KMS-11 (cell line): ENCODE results near the gene VAX1.
A peak's percentile ranks its signal among the peaks of the same experiment; 100 is the strongest.

ENCODE experiments used
- H2AFZ ChIP-seq: fragments of 200-600 bp; sonication (generic); 2 replicates; pipeline ENCODE4 v1.6.1; 2016; ENCODE audit warnings: antibody characterized with exemption, mixed run types, low read depth
- H3K27ac ChIP-seq: fragments of 200-600 bp; sonication (generic); 2 replicates; pipeline ENCODE4 v1.6.1; 2016; ENCODE audit warnings: mild to moderate bottlenecking, mixed run types
- H3K27me3 ChIP-seq: fragments of 200-600 bp; sonication (generic); 2 replicates; pipeline ENCODE4 v1.6.1; 2017; ENCODE audit warnings: mild to moderate bottlenecking, low read depth, mixed run types, moderate library complexity; ENCODE audit not compliant: insufficient read depth
- H3K36me3 ChIP-seq: fragments of 200-600 bp; sonication (generic); 2 replicates; pipeline ENCODE4 v1.6.1; 2017; ENCODE audit warnings: mild to moderate bottlenecking, mixed run types; ENCODE audit not compliant: insufficient read depth
- H3K4me1 ChIP-seq: fragments of 200-600 bp; sonication (generic); 2 replicates; pipeline ENCODE4 v1.6.1; 2016; ENCODE audit warnings: mild to moderate bottlenecking, low read depth, mixed run types; ENCODE audit not compliant: poor library complexity, severe bottlenecking
- H3K4me2 ChIP-seq: fragments of 200-600 bp; sonication (generic); 2 replicates; pipeline ENCODE4 v1.7.0; 2016; ENCODE audit warnings: mild to moderate bottlenecking, mixed run types
- H3K4me3 ChIP-seq: fragments of 200-600 bp; sonication (generic); IDR thresholded peaks from 2 replicates; pipeline ENCODE4 v1.6.1; 2017; ENCODE audit warnings: low read depth, low read length, mixed read lengths; ENCODE audit not compliant: insufficient read depth
- H3K79me2 ChIP-seq: fragments of 200-600 bp; sonication (generic); 2 replicates; pipeline ENCODE4 v1.6.1; 2016; ENCODE audit warnings: low read depth, mixed run types; ENCODE audit not compliant: insufficient read depth
- H3K9ac ChIP-seq: fragments of 200-600 bp; sonication (generic); 2 replicates; pipeline ENCODE4 v1.6.1; 2016; ENCODE audit warnings: mild to moderate bottlenecking, mixed run types
- H4K20me1 ChIP-seq: fragments of 200-600 bp; sonication (generic); 2 replicates; pipeline ENCODE4 v1.6.1; 2016; ENCODE audit warnings: mild to moderate bottlenecking, mixed run types; ENCODE audit not compliant: insufficient read depth
- TF ChIP-seq, protein P1 (sequence below): fragments of 200-600 bp; sonication (generic); conservative IDR thresholded peaks from 2 replicates; pipeline ENCODE4 v1.6.1; 2017; ENCODE audit warnings: low read depth, mild to moderate bottlenecking, antibody characterized with exemption, low read length, moderate library complexity, mixed read lengths

The VAX1 gene

GRCh38 chr10:117167789-117168674 is 30.0 kb upstream of the VAX1 start:
- no peak overlapping the region for H3K9ac ChIP-seq
- H3K27me3 ChIP-seq, result no peaks in the 10 kb centered on the region
- H2AFZ ChIP-seq, result peak overlapping the region; percentile 78
- no peaks in the 10 kb centered on the region for H3K4me1 ChIP-seq
- no peaks in the 10 kb centered on the region for H3K36me3 ChIP-seq
- TF ChIP-seq, protein P1, sequence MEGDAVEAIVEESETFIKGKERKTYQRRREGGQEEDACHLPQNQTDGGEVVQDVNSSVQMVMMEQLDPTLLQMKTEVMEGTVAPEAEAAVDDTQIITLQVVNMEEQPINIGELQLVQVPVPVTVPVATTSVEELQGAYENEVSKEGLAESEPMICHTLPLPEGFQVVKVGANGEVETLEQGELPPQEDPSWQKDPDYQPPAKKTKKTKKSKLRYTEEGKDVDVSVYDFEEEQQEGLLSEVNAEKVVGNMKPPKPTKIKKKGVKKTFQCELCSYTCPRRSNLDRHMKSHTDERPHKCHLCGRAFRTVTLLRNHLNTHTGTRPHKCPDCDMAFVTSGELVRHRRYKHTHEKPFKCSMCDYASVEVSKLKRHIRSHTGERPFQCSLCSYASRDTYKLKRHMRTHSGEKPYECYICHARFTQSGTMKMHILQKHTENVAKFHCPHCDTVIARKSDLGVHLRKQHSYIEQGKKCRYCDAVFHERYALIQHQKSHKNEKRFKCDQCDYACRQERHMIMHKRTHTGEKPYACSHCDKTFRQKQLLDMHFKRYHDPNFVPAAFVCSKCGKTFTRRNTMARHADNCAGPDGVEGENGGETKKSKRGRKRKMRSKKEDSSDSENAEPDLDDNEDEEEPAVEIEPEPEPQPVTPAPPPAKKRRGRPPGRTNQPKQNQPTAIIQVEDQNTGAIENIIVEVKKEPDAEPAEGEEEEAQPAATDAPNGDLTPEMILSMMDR, result peak; percentile 75
- no peaks in the 10 kb centered on the region for H3K79me2 ChIP-seq
- H4K20me1 ChIP-seq, result no peaks in the 10 kb centered on the region
- no peak overlapping the region for H3K27ac ChIP-seq
- no peak overlapping the region for H3K4me3 ChIP-seq
- peak overlapping the region; percentile 73 for H3K4me2 ChIP-seq

DNA sequence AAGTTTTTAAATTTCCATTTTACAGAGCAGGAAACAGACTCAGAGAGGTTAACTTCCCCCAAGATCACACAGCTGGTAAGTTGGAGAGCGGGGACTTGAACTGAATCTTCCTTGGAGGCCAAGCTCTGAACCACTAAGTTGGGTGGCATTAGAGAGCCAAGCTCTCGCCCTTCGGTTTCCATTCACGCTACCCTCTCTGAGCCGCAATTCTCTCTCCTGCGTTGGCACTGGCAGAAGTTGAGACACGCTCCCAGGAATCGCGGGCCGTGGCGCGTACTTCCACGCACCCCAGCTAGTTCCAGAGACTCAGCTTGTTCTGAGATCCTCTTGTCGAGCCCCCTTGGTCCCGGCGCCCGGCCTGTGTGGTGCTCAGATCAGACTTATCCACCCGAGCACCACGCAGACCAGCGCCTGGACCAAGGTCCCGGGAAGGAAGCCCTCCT is 29.3 kb upstream of the VAX1 start:
- Histone ChIP-seq H3K36me3 (no peaks in the 10 kb centered on the region), H3K27me3 (no peaks in the 10 kb centered on the region), H3K9ac (no peak overlapping the region), H3K4me3 (no peak overlapping the region), H4K20me1 (no peaks in the 10 kb centered on the region), H3K79me2 (no peaks in the 10 kb centered on the region), H2AFZ (peak overlapping the region; percentile 78; the same call in 1 of the 2 replicates), H3K27ac (no peak overlapping the region), H3K4me1 (no peaks in the 10 kb centered on the region), H3K4me2 (no peak overlapping the region)
- TF ChIP-seq, protein P1, result no peak

DNA sequence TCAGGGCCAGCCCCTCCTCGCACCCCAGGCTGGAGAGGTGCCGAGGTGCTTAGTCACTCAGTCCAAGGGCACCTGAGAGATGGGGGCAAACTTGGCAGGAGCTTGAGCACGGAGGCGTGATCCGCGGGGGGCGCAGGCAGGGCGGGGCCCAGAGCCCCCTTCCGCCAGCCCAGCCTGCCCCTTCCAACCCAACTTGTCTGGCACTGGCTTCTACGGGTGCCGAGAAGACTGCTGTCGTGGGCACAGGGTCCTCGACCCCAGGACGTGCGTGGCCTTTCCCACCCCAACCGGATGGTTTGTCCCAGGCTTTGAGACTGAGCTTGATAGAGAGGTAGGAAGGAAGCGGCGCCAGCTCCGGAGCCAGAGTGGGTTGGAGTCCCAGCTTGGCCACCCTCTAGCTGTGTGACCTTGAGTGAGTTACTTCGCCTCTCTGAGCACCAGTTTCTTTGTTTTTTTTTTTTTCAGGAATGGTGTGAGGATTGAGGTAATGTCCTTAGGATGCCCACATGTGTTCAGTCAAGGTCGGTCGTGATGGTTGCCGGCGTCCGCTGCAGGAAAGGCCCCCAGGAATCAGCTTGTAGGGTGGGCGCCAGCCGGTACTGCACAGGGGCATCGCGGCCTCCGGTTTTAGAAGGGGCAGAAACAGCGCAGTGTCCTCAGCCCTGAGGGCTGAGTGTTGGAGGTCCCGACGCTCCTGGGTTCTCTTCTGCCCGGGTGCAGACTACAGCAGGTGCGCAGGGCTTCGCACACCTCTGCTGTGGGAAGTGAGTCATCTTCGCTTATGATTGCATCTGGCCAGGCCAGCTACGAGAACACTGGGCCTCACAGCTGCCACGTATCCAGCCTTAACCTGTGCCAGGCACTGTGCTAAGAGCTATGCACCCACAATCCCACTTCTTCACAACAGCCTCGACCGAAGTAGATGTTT is 28.6 kb upstream of the VAX1 start:
- TF ChIP-seq, protein P1, result no peak
- Histone ChIP-seq H3K4me2 (no peak overlapping the region), H3K36me3 (no peaks in the 10 kb centered on the region), H3K27me3 (no peaks in the 10 kb centered on the region), H4K20me1 (no peaks in the 10 kb centered on the region), H3K4me3 (no peak overlapping the region), H3K9ac (no peak overlapping the region), H3K27ac (no peak overlapping the region), H3K79me2 (no peaks in the 10 kb centered on the region), H3K4me1 (no peaks in the 10 kb centered on the region), H2AFZ (no peak overlapping the region)

GRCh38 chr10:117165538-117166417 is 27.7 kb upstream of the VAX1 start:
- Histone ChIP-seq H3K27ac (no peak overlapping the region), H3K4me2 (no peak overlapping the region), H4K20me1 (no peaks in the 10 kb centered on the region), H3K79me2 (no peaks in the 10 kb centered on the region), H3K4me1 (no peaks in the 10 kb centered on the region), H2AFZ (no peak overlapping the region), H3K36me3 (no peaks in the 10 kb centered on the region), H3K27me3 (no peaks in the 10 kb centered on the region), H3K9ac (no peak overlapping the region), H3K4me3 (no peak overlapping the region)
- TF ChIP-seq, protein P1, result no peak
